Femur (tissue), 1 donor: ENCODE results near the gene NDUFS2.

Experiments
- DNase-seq: peaks from one replicate; pipeline ENCODE4 v3.0.0-alpha.2; 2017

The NDUFS2 gene

DNA sequence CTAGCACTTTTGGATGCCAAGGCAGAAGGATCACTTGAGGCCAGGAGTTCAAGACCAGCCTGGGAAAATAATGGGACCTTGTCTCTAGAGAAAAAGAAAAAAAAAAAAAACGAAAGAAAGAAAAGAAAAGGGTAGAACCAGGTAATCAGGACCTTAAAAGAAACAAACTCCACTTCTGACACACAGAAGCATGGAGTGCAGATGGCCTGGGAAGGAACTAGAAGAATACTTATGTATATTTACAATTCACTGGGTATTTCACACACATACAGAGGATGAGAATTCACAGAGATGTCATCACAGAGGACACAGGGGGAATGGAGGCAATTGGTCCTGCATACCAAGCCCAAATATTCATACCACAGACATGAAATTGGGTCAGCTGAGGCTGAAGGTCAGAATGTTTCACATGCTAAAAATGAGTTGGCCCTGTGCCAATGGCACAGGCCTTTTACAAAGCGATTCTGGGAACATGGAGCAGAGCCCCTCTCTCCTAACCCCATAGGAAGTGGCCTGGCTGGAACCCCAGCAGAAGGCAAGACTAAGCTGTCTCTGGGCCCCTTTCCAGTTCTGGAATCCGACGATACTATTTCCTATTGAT lies 29.3 kb upstream of the NDUFS2 start:
- DNase-seq, result no peak

- no peak for DNase-seq
These were observed 28.5 kb upstream of the NDUFS2 start for GRCh38 chr1:161173711-161174110.

GRCh38 chr1:161174911-161175310 lies 27.3 kb upstream of the NDUFS2 start:
- peak; percentile 14 for DNase-seq

GRCh38 chr1:161175771-161176453 lies 26.3 kb upstream of the NDUFS2 start:
- DNase-seq, result peak; percentile 13

GRCh38 chr1:161176468-161177111 lies 25.6 kb upstream of the NDUFS2 start:
- peak; percentile 24 for DNase-seq

DNA sequence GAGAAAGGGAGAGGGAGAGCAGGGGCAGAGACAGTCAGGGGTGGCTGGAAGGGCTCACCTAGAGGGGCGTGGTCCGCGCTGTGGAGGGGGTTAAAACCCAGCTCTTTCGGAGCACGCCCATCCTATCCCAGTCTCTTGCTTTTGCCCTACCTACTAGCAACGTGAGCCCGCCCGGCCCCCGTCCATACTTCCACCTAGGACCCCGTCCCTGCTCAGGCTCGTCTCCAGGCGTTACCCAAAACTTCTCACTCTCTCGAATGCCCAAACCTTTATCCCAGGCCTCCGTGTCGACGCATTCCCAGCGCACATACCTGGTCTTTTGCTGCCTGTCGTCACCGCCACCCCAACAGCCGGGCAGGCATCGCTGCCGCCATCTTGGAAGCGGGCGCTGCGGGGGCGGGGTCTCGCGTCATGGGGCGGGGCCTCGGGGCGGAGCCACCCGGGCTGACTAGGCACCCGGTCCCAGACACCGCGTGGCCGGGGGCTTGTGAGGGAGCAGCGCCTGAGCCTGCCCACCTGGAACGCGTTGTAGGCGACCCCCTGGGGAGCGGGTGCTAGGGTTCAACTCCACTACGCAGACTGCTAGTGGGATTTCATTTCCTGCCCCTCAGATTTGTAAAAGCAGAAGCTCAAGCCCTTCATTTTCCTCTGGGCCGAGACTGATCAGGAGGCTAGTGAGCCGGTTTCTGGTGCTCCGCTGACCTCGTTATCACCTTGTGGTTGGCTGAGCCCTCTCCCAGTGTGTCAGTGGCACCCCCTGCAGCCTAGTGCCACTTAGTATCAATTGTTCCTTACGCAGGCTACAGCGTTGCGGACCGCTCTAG lies 24.8 kb upstream of the NDUFS2 start, which contains the start of gene B4GALT3:
B4GALT3 (minus strand) TSS at position 396 of the 824 bp plus-strand sequence. CDS start 1,447 bp downstream, outside the sequence.
- peak; percentile 95 for DNase-seq

DNA sequence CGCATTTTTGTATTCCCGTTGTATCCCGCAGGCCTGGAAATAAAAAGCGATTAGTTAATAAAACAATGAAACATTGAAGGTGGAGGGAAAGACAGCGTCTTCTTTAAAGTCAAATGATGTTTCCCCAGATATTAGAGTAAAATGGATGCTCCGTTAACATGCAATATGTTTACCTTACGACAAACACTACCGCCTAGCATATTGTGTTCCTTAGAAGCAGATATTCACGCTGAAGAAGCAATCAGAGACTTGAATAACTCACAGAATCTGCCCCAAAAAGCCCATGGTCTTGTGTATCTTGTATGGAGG lies 24.3 kb upstream of the NDUFS2 start:
- no peak for DNase-seq

- peak; percentile 11 for DNase-seq
These were observed 22.5 kb upstream of the NDUFS2 start for GRCh38 chr1:161179698-161180097.

- DNase-seq, result peak; percentile 12
These were observed 21.5 kb upstream of the NDUFS2 start for GRCh38 chr1:161180639-161181038.

GRCh38 chr1:161182214-161182613 lies 20.0 kb upstream of the NDUFS2 start:
- peak; percentile 10 for DNase-seq

DNA sequence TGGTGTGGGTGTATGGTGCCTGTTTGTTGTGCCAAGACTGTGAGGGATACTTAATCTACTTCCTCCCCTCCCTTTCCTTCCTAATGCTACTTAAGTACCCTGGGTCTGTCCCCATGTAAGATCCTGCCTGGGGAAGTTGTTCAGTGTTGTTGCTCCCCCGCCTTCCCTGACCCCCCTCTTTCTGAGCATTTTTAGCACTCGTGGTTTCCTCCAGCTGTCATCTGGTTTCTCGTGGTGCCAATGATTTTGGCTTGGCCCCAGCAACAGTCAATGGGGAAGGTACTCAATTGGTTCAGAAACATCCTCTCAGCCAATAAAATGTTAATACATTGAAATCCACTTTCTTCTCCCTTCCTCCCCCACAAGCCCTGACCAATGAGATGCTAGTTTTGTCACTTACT lies 16.9 kb upstream of the NDUFS2 start:
- DNase-seq, result peak; percentile 88

DNA sequence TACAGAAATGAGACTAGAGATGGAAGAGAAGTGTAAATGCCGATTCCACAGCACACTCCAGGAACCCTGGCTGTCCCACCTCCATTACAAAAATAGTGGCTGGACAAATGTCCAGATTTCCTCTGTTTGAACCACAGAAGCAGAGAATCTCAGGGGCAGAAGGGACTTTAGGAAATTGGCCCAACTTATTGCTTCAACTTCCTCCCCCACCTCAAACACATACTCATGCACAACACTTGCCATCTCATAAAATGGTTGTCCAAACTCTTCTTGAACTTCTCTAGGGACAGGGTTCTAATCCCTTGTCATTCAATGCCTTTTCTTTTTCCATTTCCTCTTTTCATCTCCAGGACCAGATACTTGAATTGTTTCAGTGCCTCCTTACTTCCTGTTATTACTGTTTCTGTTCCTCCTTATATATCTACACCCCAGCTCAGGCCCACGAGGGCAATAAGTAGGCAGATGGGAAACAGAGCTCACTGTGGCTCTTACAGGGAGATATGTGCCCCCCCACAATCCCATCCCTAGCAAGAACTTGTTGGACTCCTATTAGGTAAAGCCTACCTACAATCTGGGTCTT lies 16.3 kb upstream of the NDUFS2 start:
- no peak for DNase-seq

DNA sequence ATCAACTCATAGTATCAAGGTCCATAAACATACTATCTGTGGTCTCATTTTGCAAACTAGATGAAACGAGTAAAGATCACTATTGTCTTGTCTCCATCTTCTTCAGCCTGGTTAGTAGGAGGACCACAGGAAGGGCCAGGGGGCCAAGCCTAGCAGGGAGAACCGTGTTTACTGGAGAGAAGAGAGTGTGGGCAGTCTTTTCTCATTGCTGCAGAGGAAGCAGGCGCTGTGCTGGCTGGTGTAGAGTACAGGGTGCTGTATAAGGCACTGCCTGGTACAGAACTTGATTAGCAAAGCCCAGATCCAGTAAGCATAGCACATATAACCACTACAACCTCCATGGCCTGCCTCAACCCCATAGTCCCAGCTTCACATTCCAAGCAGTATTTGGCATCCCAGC lies 14.9 kb upstream of the NDUFS2 start:
- DNase-seq, result no peak

GRCh38 chr1:161188381-161188780 lies 13.8 kb upstream of the NDUFS2 start:
- no peak for DNase-seq

GRCh38 chr1:161189036-161189435 lies 13.1 kb upstream of the NDUFS2 start:
- DNase-seq, result no peak

- DNase-seq, result no peak
These were observed 11.1 kb upstream of the NDUFS2 start for GRCh38 chr1:161190962-161191521.

GRCh38 chr1:161191971-161192370 lies 10.2 kb upstream of the NDUFS2 start:
- no peak for DNase-seq

DNA sequence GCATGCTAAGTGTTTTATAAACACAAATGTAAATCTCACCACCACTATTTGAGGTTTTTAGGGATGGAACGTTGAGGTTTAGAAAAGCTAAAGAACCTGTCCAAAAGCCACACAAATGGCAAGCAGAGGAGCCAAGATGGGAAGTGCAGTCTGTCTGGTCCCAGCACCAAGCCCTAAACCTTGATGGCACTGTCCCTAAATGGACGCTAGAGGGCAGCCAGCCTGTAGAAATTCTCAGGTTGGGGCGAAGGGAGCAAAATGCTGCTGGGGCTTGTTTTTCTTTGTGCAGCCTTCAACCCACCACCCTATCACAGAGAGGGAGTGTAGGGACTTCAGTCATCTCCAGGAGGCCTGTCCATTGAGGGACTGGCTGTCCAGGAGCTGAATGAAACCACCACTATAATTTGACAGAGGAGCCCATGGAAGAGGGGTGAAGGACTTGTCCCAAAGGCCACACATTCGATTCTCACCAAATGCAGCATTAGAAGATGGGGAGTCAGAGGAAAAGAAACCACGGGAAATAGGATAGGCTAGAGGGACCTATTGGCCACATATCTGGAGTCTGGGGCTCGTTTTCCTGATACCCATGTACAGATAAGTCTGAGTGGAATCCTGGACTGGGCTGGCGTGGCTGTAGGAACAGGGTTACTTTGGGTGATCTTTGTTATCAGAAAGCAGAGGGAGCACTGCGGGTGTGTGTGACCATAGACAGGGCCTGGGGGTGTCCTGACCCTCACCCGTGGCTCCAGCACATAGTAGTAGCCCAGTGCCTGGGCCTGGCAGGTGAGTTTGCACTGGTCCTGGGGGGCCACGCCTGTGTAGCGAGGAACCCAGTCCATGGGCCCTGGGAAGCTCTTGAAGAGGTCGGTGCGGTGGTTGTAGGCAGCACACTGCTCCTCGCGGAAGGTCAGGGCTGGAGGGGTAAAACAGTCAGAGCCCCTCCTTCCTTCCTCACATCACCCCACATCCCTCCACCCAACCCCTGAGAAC lies 9.4 kb upstream of the NDUFS2 start:
- DNase-seq, result peak; percentile 70

DNA sequence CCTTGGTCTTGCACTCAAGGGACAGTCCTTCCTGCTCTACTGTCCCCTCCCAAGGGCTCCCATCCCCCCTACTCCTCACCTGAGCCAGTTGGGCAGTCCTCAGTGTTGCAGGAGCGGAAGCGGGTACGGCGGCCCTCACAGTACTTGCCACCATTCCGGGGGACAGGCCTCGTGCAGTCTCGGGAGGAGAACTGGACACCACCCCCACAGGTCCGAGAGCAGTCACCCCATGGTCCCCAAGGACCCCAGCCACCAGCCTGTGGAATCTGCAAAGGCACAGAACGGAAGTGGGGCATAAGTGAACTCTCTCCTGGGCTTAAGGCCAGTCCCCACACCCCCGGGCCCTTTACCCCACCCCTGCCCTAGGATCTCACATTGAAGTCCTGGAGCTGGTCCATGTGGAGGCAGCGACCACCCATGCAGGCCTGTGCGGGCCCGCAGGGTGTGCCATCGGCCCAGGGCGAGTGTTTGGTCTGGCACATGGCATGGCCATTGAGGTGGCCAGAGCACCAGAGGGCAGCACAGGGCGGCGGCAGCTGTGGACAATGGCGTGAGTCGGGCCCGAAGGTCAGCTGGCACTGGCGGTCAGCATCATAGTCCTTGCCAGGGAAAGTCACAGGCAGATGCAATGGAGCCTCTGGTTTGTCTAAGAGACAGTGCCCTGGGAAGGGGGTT lies 8.5 kb upstream of the NDUFS2 start:
- no peak for DNase-seq

DNA sequence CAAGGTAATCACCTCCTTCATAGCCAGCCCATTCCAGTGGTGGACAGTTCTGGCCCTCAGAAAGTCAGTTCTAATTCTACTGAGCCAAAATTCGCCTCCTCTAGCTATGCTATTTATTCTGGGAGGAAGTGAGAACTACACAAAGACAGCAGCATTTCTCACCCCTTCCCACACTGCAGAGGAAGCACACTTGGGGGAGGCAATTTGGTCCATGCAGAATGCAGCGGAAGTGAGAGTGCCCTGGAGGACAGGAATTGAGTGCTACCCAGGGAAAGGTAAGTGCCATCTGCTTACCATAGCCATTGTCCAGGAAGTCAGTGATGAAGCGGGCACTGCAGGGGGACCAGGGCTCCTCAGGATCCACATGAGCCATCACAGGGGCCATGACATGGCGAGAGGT lies 7.0 kb upstream of the NDUFS2 start:
- no peak for DNase-seq

- no peak for DNase-seq
These were observed 6.1 kb upstream of the NDUFS2 start for GRCh38 chr1:161196111-161196510.
